Measurements from ENCODE around the gene FRMD1.

DNA sequence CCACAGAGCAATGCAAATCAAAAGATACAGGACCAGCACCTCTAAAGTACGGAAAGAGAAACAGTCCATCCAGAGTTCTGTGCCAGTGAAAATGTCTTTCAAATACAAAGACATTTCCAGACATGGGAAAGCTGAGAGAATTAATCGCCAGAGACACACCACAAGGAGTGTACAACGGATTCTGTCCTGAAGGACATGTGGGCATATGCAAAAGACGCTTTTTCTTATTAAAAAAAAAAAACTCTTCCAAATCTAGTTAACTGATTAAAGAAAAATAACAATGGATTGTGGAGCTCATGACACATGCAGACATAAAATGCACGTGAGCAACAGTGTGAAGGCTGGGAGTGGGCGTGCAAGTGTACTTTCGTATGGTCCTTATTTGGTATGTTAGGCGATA lies 58.8 kb downstream of the FRMD1 start:
- TF ChIP-seq, protein P1, sequence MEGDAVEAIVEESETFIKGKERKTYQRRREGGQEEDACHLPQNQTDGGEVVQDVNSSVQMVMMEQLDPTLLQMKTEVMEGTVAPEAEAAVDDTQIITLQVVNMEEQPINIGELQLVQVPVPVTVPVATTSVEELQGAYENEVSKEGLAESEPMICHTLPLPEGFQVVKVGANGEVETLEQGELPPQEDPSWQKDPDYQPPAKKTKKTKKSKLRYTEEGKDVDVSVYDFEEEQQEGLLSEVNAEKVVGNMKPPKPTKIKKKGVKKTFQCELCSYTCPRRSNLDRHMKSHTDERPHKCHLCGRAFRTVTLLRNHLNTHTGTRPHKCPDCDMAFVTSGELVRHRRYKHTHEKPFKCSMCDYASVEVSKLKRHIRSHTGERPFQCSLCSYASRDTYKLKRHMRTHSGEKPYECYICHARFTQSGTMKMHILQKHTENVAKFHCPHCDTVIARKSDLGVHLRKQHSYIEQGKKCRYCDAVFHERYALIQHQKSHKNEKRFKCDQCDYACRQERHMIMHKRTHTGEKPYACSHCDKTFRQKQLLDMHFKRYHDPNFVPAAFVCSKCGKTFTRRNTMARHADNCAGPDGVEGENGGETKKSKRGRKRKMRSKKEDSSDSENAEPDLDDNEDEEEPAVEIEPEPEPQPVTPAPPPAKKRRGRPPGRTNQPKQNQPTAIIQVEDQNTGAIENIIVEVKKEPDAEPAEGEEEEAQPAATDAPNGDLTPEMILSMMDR (IDR thresholded peaks at IDR 0.05) = no peak
- no peak for TF ChIP-seq POLR2A (IDR thresholded peaks at IDR 0.05)
